CD14-positive monocyte (primary cell): ENCODE data around the gene FRY. TPM values are rescaled to one million over a fixed set of nuclear protein-coding genes. Genes with fewer than 3 reads are reported as not detected.

Source experiments
- DNase-seq, 3 donors: peaks; one replicate each; pipeline ENCODE4 v3.0.0-alpha.2; 2011 to 2022
- H2AFZ ChIP-seq: 2 replicates; pipeline ENCODE4 v1.6.0; 2012; ENCODE audit warnings: mild to moderate bottlenecking, low read depth, low read length, inconsistent platforms; ENCODE audit not compliant: insufficient read depth, poor library complexity, severe bottlenecking
- H3K27ac ChIP-seq, 2 donors: 1 replicate in 1 of 2; 2 replicates in 1 of 2; pipeline ENCODE4 v1.5.1; 2012 to 2013; ENCODE audit warnings: low read length in 2 of 2, control low read depth in 1 of 2, inconsistent platforms in 1 of 2, low read depth in 1 of 2, mild to moderate bottlenecking in 1 of 2
- H3K27me3 ChIP-seq, 2 donors: one replicate each; pipeline versions ENCODE4 v1.6.0 to v1.6.1; 2011 to 2013; ENCODE audit warnings: low read length in 2 of 2; ENCODE audit not compliant: control insufficient read depth in 2 of 2, insufficient read depth in 2 of 2
- H3K36me3 ChIP-seq, 2 donors: replicated peaks in 1 of 2; 1 replicate in 1 of 2; 2 replicates in 1 of 2; pipeline versions ENCODE4 v1.5.1 to v1.6.1; 2012 to 2013; ENCODE audit warnings: low read length in 2 of 2, control low read depth in 1 of 2, inconsistent platforms in 1 of 2, mild to moderate bottlenecking in 1 of 2; ENCODE audit not compliant: insufficient read depth in 2 of 2, control insufficient read depth in 1 of 2
- H3K4me1 ChIP-seq, 2 donors: 1 replicate in 1 of 2; 2 replicates in 1 of 2; pipeline versions ENCODE4 v1.5.1 to v1.6.1; 2012 to 2013; ENCODE audit warnings: low read length in 2 of 2, control low read depth in 1 of 2, inconsistent platforms in 1 of 2, mild to moderate bottlenecking in 1 of 2, moderate library complexity in 1 of 2; ENCODE audit not compliant: insufficient read depth in 2 of 2, control insufficient read depth in 1 of 2
- H3K4me2 ChIP-seq: replicated peaks from 2 replicates; pipeline ENCODE3; 2012; ENCODE audit warnings: low read length, moderate library complexity, mild to moderate bottlenecking; ENCODE audit not compliant: poor library complexity, severe bottlenecking; ENCODE audit errors: extremely low read depth
- H3K4me3 ChIP-seq, 3 experiments: fragments of 200-600 bp in 1 of 3; sonication (generic) in 1 of 3; replicated peaks in 1 of 3; 1 replicate in 2 of 3; 2 replicates in 1 of 3; pipeline ENCODE4 v1.5.1; 2011 to 2013; ENCODE audit warnings: low read length in 3 of 3, mild to moderate bottlenecking in 3 of 3, control low read depth in 2 of 3, low read depth in 2 of 3, inconsistent platforms in 1 of 3, moderate library complexity in 1 of 3
- H3K79me2 ChIP-seq: 2 replicates; pipeline ENCODE4 v1.6.0; 2012; ENCODE audit warnings: mild to moderate bottlenecking, control low read depth, inconsistent platforms, low read length, moderate library complexity; ENCODE audit not compliant: insufficient read depth
- H3K9ac ChIP-seq: 2 replicates; pipeline ENCODE4 v1.6.0; 2017; ENCODE audit warnings: low read length, mild to moderate bottlenecking; ENCODE audit not compliant: insufficient read depth, poor library complexity, severe bottlenecking
- H3K9me3 ChIP-seq, 2 donors: replicated peaks in 1 of 2; 1 replicate in 1 of 2; 2 replicates in 1 of 2; pipeline versions ENCODE4 v1.5.1 to v1.6.1; 2012 to 2013; ENCODE audit warnings: low read length in 2 of 2, control low read depth in 1 of 2; ENCODE audit not compliant: control insufficient read depth in 1 of 2, insufficient read depth in 1 of 2
- H4K20me1 ChIP-seq: 2 replicates; pipeline ENCODE4 v1.6.0; 2012; ENCODE audit warnings: mild to moderate bottlenecking, low read length, control low read depth, moderate library complexity; ENCODE audit not compliant: insufficient read depth
- H3K27ac Mint-ChIP-seq, 7 donors: one replicate each; pipeline ENCODE4 v1.8.0; 2020; ENCODE audit warnings: mild to moderate bottlenecking in 7 of 7, mixed read lengths in 7 of 7, moderate library complexity in 6 of 7, inconsistent platforms in 2 of 7
- H3K27me3 Mint-ChIP-seq, 3 donors: one replicate each; pipeline ENCODE4 v1.8.0; 2021 to 2022; ENCODE audit warnings: low read depth in 3 of 3, mild to moderate bottlenecking in 3 of 3, mixed read lengths in 3 of 3, moderate library complexity in 3 of 3, inconsistent platforms in 1 of 3
- H3K36me3 Mint-ChIP-seq, 2 donors: one replicate each; pipeline ENCODE4 v1.8.0; 2020; ENCODE audit warnings: mixed read lengths in 2 of 2, inconsistent platforms in 1 of 2, mild to moderate bottlenecking in 1 of 2
- H3K4me1 Mint-ChIP-seq: one replicate; pipeline ENCODE4 v1.8.0; 2020; ENCODE audit warnings: mild to moderate bottlenecking, mixed read lengths
- H3K4me3 Mint-ChIP-seq, 2 donors: one replicate each; pipeline ENCODE4 v1.8.0; 2020; ENCODE audit warnings: mild to moderate bottlenecking in 2 of 2, mixed read lengths in 2 of 2, moderate library complexity in 1 of 2
- H3K9me3 Mint-ChIP-seq, 7 donors: one replicate each; pipeline ENCODE4 v1.8.0; 2020 to 2022; ENCODE audit warnings: mixed read lengths in 7 of 7, mild to moderate bottlenecking in 6 of 7, moderate library complexity in 6 of 7, inconsistent platforms in 2 of 7
- CTCF ChIP-seq: fragments of 200-600 bp; IDR thresholded peaks from one replicate; pipeline ENCODE4 v1.8.0; 2022; ENCODE audit warnings: antibody characterized with exemption, mild to moderate bottlenecking
- WGBS: methylation state at CpG from one replicate; pipeline ENCODE4 v1.1.5; 2013; ENCODE audit warnings: missing lambda C conversion rate; ENCODE audit not compliant: insufficient coverage; 5-methylcytosine and 5-hydroxymethylcytosine counted together
- intact Hi-C, 2 donors: fragments of 100-400 bp; cut with micrococcal nuclease; formaldehyde crosslinking; loops; one replicate each; pipeline versions ENCODE4 v1.15.0 to v1.15.1; 2023
- polyA plus RNA-seq, 3 donors: library from polyadenylated mRNA; depleted of rRNA in 1 of 3; unstranded in 2 of 3; stranded (reverse) in 1 of 3; fragments of 300-500 nt in 2 of 3; fragments of >200 nt in 1 of 3; fragmentation: Illumina TruSeq in 2 of 3; gene quantifications; 1 replicate in 2 of 3; 2 replicates in 1 of 3; pipeline ENCODE4 v1.2.3, GENCODE V29; 2012 to 2021

Gene FRY
- polyA plus RNA-seq, 3 donors: 3.9 to 31.8 (median 5.0) TPM

GRCh38 chr13:32261567-32261966 is 230.0 kb downstream of the FRY start:
- Mint-ChIP-seq H3K27ac (peak overlapping the region in 2 of 7 donors; percentile 33 to 46), H3K27me3 (no peaks in the 10 kb centered on the region), H3K36me3 (peaks cover 83 to 90% of the 10 kb centered on the region in 2 donors), H3K9me3 (no peaks in the 10 kb centered on the region), H3K4me1 (no peaks in the 10 kb centered on the region), H3K4me3 (no peak overlapping the region)
- no peaks in the 10 kb centered on the region for H4K20me1 ChIP-seq
- H3K79me2 ChIP-seq: no peaks in the 10 kb centered on the region
- no peak for TF ChIP-seq CTCF
- H3K27ac ChIP-seq: peak overlapping the region in 1 of 2 donors; percentile 15
- no peak overlapping the region for H2AFZ ChIP-seq
- H3K4me1 ChIP-seq: no peaks in the 10 kb centered on the region
- H3K4me3 ChIP-seq: no peak overlapping the region
- no peaks in the 10 kb centered on the region for H3K9me3 ChIP-seq
- no peak overlapping the region for H3K4me2 ChIP-seq
- DNase-seq: no peak
- intact Hi-C loops: no loop called here
- no peaks in the 10 kb centered on the region for H3K27me3 ChIP-seq
- 98% methylated on average over 9 of the region's 9 CpGs for WGBS
- peaks cover 91 to 100% of the 10 kb centered on the region in 2 donors for H3K36me3 ChIP-seq
- H3K9ac ChIP-seq: no peak overlapping the region

GRCh38 chr13:32262165-32262564 is 230.6 kb downstream of the FRY start:
- no peak for DNase-seq
- Histone ChIP-seq H3K27ac (no peak overlapping the region), H3K79me2 (no peaks in the 10 kb centered on the region), H2AFZ (no peak overlapping the region), H3K4me3 (no peak overlapping the region), H3K36me3 (peaks cover 91 to 100% of the 10 kb centered on the region in 2 donors), H3K27me3 (no peaks in the 10 kb centered on the region), H4K20me1 (no peaks in the 10 kb centered on the region), H3K4me2 (no peak overlapping the region), H3K9ac (no peak overlapping the region), H3K4me1 (no peaks in the 10 kb centered on the region), H3K9me3 (no peaks in the 10 kb centered on the region)
- no peak overlapping the region for H3K4me3 Mint-ChIP-seq
- no peaks in the 10 kb centered on the region for H3K9me3 Mint-ChIP-seq
- H3K36me3 Mint-ChIP-seq: peaks cover 83 to 90% of the 10 kb centered on the region in 2 donors
- H3K27ac Mint-ChIP-seq: peak overlapping the region in 2 of 7 donors; percentile 23 to 46
- TF ChIP-seq CTCF: no peak
- no peaks in the 10 kb centered on the region for H3K27me3 Mint-ChIP-seq
- intact Hi-C loops: no loop called here
- WGBS: no CpG with 5 or more reads among the region's 3 CpGs
- H3K4me1 Mint-ChIP-seq: no peaks in the 10 kb centered on the region
